ENCODE results near the gene EPOP. TPM values are rescaled to one million over a fixed set of nuclear protein-coding genes. Genes with fewer than 3 reads are reported as not detected.

EPOP gene
- total and polyA plus RNA-seq, 2 of the 13 experiments (the other 11 are each of a cell fraction or from before 2014, with no cell fraction given): 14.7 to 37.8 TPM

- TF ChIP-seq POLR2AphosphoS2 (IDR thresholded peaks at IDR 0.05; ENCODE audit: low read depth, low read length) (no peak), RBM39 (IDR thresholded peaks at IDR 0.05; ENCODE audit: low read depth, low read length, poor library complexity, severe bottlenecking) (no peak), ZXDC (CRISPR knock-in tag; IDR thresholded peaks at IDR 0.05) (no peak), ZNF160 (CRISPR knock-in tag; IDR thresholded peaks at IDR 0.05) (0 out of 2 replicates have a peak, but pooled peaks have one; percentile 32), ZNF280B (CRISPR knock-in tag; IDR thresholded peaks at IDR 0.05; ENCODE audit: borderline replicate concordance) (no peak; the same call in 1 of the 2 replicates), ZBTB40 (IDR thresholded peaks at IDR 0.05) (no peak), ZBTB40 (CRISPR knock-in tag; IDR thresholded peaks at IDR 0.05) (no peak), ZNF703 (CRISPR knock-in tag; IDR thresholded peaks at IDR 0.05; ENCODE audit: borderline replicate concordance) (no peak), ZFY (CRISPR knock-in tag; IDR thresholded peaks at IDR 0.05) (no peak), ZNF24 (IDR thresholded peaks at IDR 0.05) (no peak), BRF2 (CRISPR knock-in tag; IDR thresholded peaks at IDR 0.05) (no peak)
These were observed 31.2 kb upstream of the EPOP start (continued) for GRCh38 chr17:38705803-38706504.
